Vagina (tissue), 2 donors: ENCODE data around the gene TMEM9. TPM values are rescaled to one million over a fixed set of nuclear protein-coding genes. Genes with fewer than 3 reads are reported as not detected.

Experiments used
- DNase-seq, 2 donors: peaks; one replicate each; pipeline ENCODE4 v3.0.0-alpha.2; 2017; ENCODE audit errors: extremely low spot score in 2 of 2
- H3K27ac ChIP-seq: fragments of 200-600 bp; sonication (generic); one replicate; pipeline ENCODE4 v1.5.1; 2019
- H3K27me3 ChIP-seq: fragments of 200-600 bp; sonication (generic); one replicate; pipeline ENCODE4 v1.5.1; 2019
- H3K36me3 ChIP-seq, 2 donors: fragments of 200-600 bp; sonication (generic); one replicate each; pipeline ENCODE4 v1.5.1; 2017 to 2019
- H3K4me1 ChIP-seq: fragments of 200-600 bp; sonication (generic); one replicate; pipeline ENCODE4 v1.5.1; 2019
- H3K4me3 ChIP-seq, 2 donors: fragments of 200-600 bp; sonication (generic); 1 replicate in 1 of 2; 2 replicates in 1 of 2; pipeline ENCODE4 v1.5.1; 2016 to 2019
- H3K9me3 ChIP-seq: fragments of 200-600 bp; sonication (generic); one replicate; pipeline ENCODE4 v1.5.1; 2019
- CTCF ChIP-seq, 3 experiments: fragments of 450-650 bp in 2 of 3; fragments of 200-600 bp in 1 of 3; sonication (generic) in 1 of 3; IDR thresholded peaks; one replicate each; pipeline ENCODE4 v1.5.1; 2017 to 2019; ENCODE audit warnings: antibody characterized with exemption in 3 of 3, mild to moderate bottlenecking in 2 of 3, moderate library complexity in 2 of 3
- POLR2A ChIP-seq, 2 donors: fragments of 450-650 bp; IDR thresholded peaks; one replicate each; pipeline ENCODE4 v1.6.1; 2017; ENCODE audit warnings: antibody characterized with exemption in 2 of 2, mild to moderate bottlenecking in 2 of 2, moderate library complexity in 2 of 2
- POLR2AphosphoS5 ChIP-seq, 2 donors: sonication (generic); formaldehyde crosslinking; IDR thresholded peaks; one replicate each; pipeline ENCODE4 v1.9.0; 2017; ENCODE audit warnings: antibody characterized with exemption in 2 of 2, mild to moderate bottlenecking in 2 of 2, low read depth in 1 of 2; ENCODE audit not compliant: insufficient read depth in 1 of 2
- intact Hi-C: fragments of 100-400 bp; cut with DNase I; formaldehyde crosslinking; loops from one replicate; pipeline ENCODE4 v1.15.1; 2023
- total RNA-seq: library from RNA; depleted of rRNA; stranded (reverse); fragments of >200 nt; gene quantifications from one replicate; pipeline ENCODE4 v1.2.3, GENCODE V29; 2016

Gene TMEM9
- total RNA-seq, 1 donor from 2014 or later, result 58.7 TPM

- no peak for DNase-seq
- H3K36me3 ChIP-seq, result peaks cover 0 to 60% of the 10 kb centered on the region in 2 donors
These were observed 6.8 kb downstream of the TMEM9 start for GRCh38 chr1:201147396-201148015.

GRCh38 chr1:201146626-201147390, 7.5 kb downstream of the TMEM9 start:
- Histone ChIP-seq H3K9me3 (no peaks in the 10 kb centered on the region), H3K27ac (no peak overlapping the region), H3K4me1 (no peaks in the 10 kb centered on the region), H3K36me3 (peaks cover 0 to 60% of the 10 kb centered on the region in 2 donors), H3K27me3 (no peaks in the 10 kb centered on the region), H3K4me3 (no peak overlapping the region)
- DNase-seq, result no peak
- intact Hi-C loops, result no loop called here
- no peak for TF ChIP-seq CTCF (IDR thresholded peaks at IDR 0.05)
- TF ChIP-seq POLR2AphosphoS5 (IDR thresholded peaks at IDR 0.05; ENCODE audit: insufficient read depth in 1 of 2, low read depth in 1 of 2), result no peak
- TF ChIP-seq POLR2A (IDR thresholded peaks at IDR 0.05), result no peak

More at GRCh38 chr1:201147396-201148015, 6.8 kb downstream of the TMEM9 start:
- Histone ChIP-seq H3K9me3 (no peaks in the 10 kb centered on the region), H3K27me3 (no peaks in the 10 kb centered on the region), H3K4me3 (no peak overlapping the region), H3K4me1 (no peaks in the 10 kb centered on the region), H3K27ac (no peak overlapping the region)
- intact Hi-C loops, result no loop called here
- TF ChIP-seq CTCF (IDR thresholded peaks at IDR 0.05) (no peak), POLR2AphosphoS5 (IDR thresholded peaks at IDR 0.05; ENCODE audit: insufficient read depth in 1 of 2, low read depth in 1 of 2) (no peak), POLR2A (IDR thresholded peaks at IDR 0.05) (no peak)

- H3K27ac ChIP-seq, result no peak overlapping the region
- TF ChIP-seq POLR2A (IDR thresholded peaks at IDR 0.05) (no peak), CTCF (IDR thresholded peaks at IDR 0.05) (no peak), POLR2AphosphoS5 (IDR thresholded peaks at IDR 0.05; ENCODE audit: insufficient read depth in 1 of 2, low read depth in 1 of 2) (no peak)
- no peaks in the 10 kb centered on the region for H3K9me3 ChIP-seq
- H3K4me3 ChIP-seq, result no peak overlapping the region
- intact Hi-C loops, result no loop called here
- no peaks in the 10 kb centered on the region for H3K27me3 ChIP-seq
- H3K4me1 ChIP-seq, result no peaks in the 10 kb centered on the region
- DNase-seq, result no peak
- H3K36me3 ChIP-seq, result peaks cover 0 to 58% of the 10 kb centered on the region in 2 donors
These were observed 8.5 kb downstream of the TMEM9 start for GRCh38 chr1:201145816-201146215.

- TF ChIP-seq POLR2AphosphoS5 (IDR thresholded peaks at IDR 0.05; ENCODE audit: insufficient read depth in 1 of 2, low read depth in 1 of 2), result no peak
- no peak for TF ChIP-seq POLR2A (IDR thresholded peaks at IDR 0.05)
- TF ChIP-seq CTCF (IDR thresholded peaks at IDR 0.05), result no peak
- no peak overlapping the region for H3K4me3 ChIP-seq
- intact Hi-C loops, result no loop called here
- H3K27me3 ChIP-seq, result no peaks in the 10 kb centered on the region
- no peaks in the 10 kb centered on the region for H3K4me1 ChIP-seq
- no peak overlapping the region for H3K27ac ChIP-seq
- no peaks in the 10 kb centered on the region for H3K9me3 ChIP-seq
- DNase-seq, result no peak
- H3K36me3 ChIP-seq, result peaks cover 0 to 60% of the 10 kb centered on the region in 2 donors
These were observed 9.1 kb downstream of the TMEM9 start for GRCh38 chr1:201145132-201145531.

- Histone ChIP-seq H3K27ac (no peak overlapping the region), H3K27me3 (no peaks in the 10 kb centered on the region), H3K4me1 (peaks cover 2% of the 10 kb centered on the region), H3K9me3 (no peaks in the 10 kb centered on the region), H3K36me3 (peaks cover 0 to 65% of the 10 kb centered on the region in 2 donors), H3K4me3 (no peak overlapping the region)
- intact Hi-C loops, result no loop called here
- no peak for DNase-seq
- no peak for TF ChIP-seq POLR2AphosphoS5 (IDR thresholded peaks at IDR 0.05; ENCODE audit: insufficient read depth in 1 of 2, low read depth in 1 of 2)
- no peak for TF ChIP-seq CTCF (IDR thresholded peaks at IDR 0.05)
- no peak for TF ChIP-seq POLR2A (IDR thresholded peaks at IDR 0.05)
These were observed 9.6 kb downstream of the TMEM9 start for GRCh38 chr1:201144701-201145100.
